OCI-M1 (cell line): Measurements from ENCODE around the gene DEDD2.
A peak's percentile ranks its signal among the peaks of the same experiment; 100 is the strongest.
"Not testable (repeated sequence)": the region's sequence is repeated elsewhere in the genome, so short reads cannot be mapped to it uniquely, and the experiment has no call there.

Experiments used
- DNase-seq: peaks from one replicate; lab custom pipeline; 2025; lab: John Stamatoyannopoulos, UW

DEDD2 gene

GRCh38 chr19:42217520-42218437 lies at the start of gene DEDD2:
Gene DEDD2, minus strand, starts transcription at chr19:42217677. Its CDS starts 670 bp downstream, at chr19:42217007.
- DNase-seq: peak; percentile 99

- DNase-seq: not testable (repeated sequence)
Observed at GRCh38 chr19:42266928-42267603, 49.6 kb upstream of the DEDD2 start.

GRCh38 chr19:42266105-42266504 lies 48.6 kb upstream of the DEDD2 start:
- not testable (repeated sequence) for DNase-seq

GRCh38 chr19:42261763-42262162 lies 44.3 kb upstream of the DEDD2 start:
- DNase-seq: no peak

GRCh38 chr19:42257842-42258241 lies 40.4 kb upstream of the DEDD2 start:
- not testable (repeated sequence) for DNase-seq

- peak; percentile 59 for DNase-seq
Observed at GRCh38 chr19:42255766-42256745, 38.6 kb upstream of the DEDD2 start.

GRCh38 chr19:42254850-42255765 lies 37.6 kb upstream of the DEDD2 start, which contains the start of gene ERF:
Gene ERF, minus strand, starts transcription at chr19:42255128. Its CDS starts 129 bp downstream, at chr19:42254999.
- peak; percentile 95 for DNase-seq

- DNase-seq: peak; percentile 91
Observed at GRCh38 chr19:42254089-42254849, 36.8 kb upstream of the DEDD2 start.

- DNase-seq: peak; percentile 83
Observed at GRCh38 chr19:42253245-42254088, 36.0 kb upstream of the DEDD2 start.

- peak; percentile 55 for DNase-seq
Observed at GRCh38 chr19:42252365-42253244, 35.1 kb upstream of the DEDD2 start.

GRCh38 chr19:42251572-42252358 lies 34.3 kb upstream of the DEDD2 start:
- DNase-seq: no peak

GRCh38 chr19:42250666-42251531 lies 33.4 kb upstream of the DEDD2 start:
- no peak for DNase-seq

GRCh38 chr19:42250183-42250665 lies 32.7 kb upstream of the DEDD2 start:
- DNase-seq: no peak

GRCh38 chr19:42249769-42250168 lies 32.3 kb upstream of the DEDD2 start:
- no peak for DNase-seq

GRCh38 chr19:42249149-42249750 lies 31.8 kb upstream of the DEDD2 start:
- DNase-seq: no peak
